ENCODE data around the gene SERPINB11.

GRCh38 chr18:63753676-63754075 is 50.9 kb downstream of the SERPINB11 start:
- TF ChIP-seq CTCF (IDR thresholded peaks at IDR 0.05) (no peak), REST (IDR thresholded peaks at IDR 0.05; ENCODE audit: insufficient read depth in 1 of 2, low read depth in 2 of 2, low read length in 1 of 2) (no peak), POLR2AphosphoS5 (IDR thresholded peaks at IDR 0.05; ENCODE audit: low read depth, low read length) (no peak), SIN3A (IDR thresholded peaks at IDR 0.05; ENCODE audit: borderline replicate concordance, insufficient read depth, low read depth, low read length) (no peak)
